DMS114 treated with DMSO at 0.1 percent for 48 hours (cell line): ENCODE data around the gene ARGLU1.
A peak's percentile ranks its signal among the peaks of the same experiment; 100 is the strongest.

Experiments used
- DNase-seq: peaks from one replicate; lab custom pipeline; 2025; ENCODE audit not compliant: unreplicated experiment; lab: John Stamatoyannopoulos, UW

Gene ARGLU1

GRCh38 chr13:106548064-106548696, 19.8 kb downstream of the ARGLU1 start:
- no peak for DNase-seq

GRCh38 chr13:106541826-106542225, 26.1 kb downstream of the ARGLU1 start:
- no peak for DNase-seq

GRCh38 chr13:106540613-106541012, 27.3 kb downstream of the ARGLU1 start:
- no peak for DNase-seq

GRCh38 chr13:106537521-106537920, 30.4 kb downstream of the ARGLU1 start:
- DNase-seq, result no peak

GRCh38 chr13:106536244-106537034, 31.5 kb downstream of the ARGLU1 start:
- DNase-seq, result peak; percentile 41

GRCh38 chr13:106535552-106536243, 32.2 kb downstream of the ARGLU1 start, which contains the start of gene EFNB2:
Gene EFNB2 (minus strand): TSS chr13:106535662. CDS start chr13:106534964, 698 bp downstream.
- DNase-seq, result peak; percentile 57

- DNase-seq, result no peak
Measured at GRCh38 chr13:106534639-106535551, 33.0 kb downstream of the ARGLU1 start.

- no peak for DNase-seq
Measured at GRCh38 chr13:106533943-106534638, 33.8 kb downstream of the ARGLU1 start.

- no peak for DNase-seq
Measured at GRCh38 chr13:106533101-106533942, 34.6 kb downstream of the ARGLU1 start.

- no peak for DNase-seq
Measured at GRCh38 chr13:106532111-106532929, 35.6 kb downstream of the ARGLU1 start.

GRCh38 chr13:106530980-106531481, 36.9 kb downstream of the ARGLU1 start:
- DNase-seq, result no peak

- DNase-seq, result no peak
Measured at GRCh38 chr13:106530171-106530851, 37.6 kb downstream of the ARGLU1 start.

- DNase-seq, result no peak
Measured at GRCh38 chr13:106529415-106530170, 38.3 kb downstream of the ARGLU1 start.

GRCh38 chr13:106528718-106529414, 39.1 kb downstream of the ARGLU1 start:
- DNase-seq, result no peak

GRCh38 chr13:106527826-106528225, 40.1 kb downstream of the ARGLU1 start:
- no peak for DNase-seq

GRCh38 chr13:106527445-106527801, 40.5 kb downstream of the ARGLU1 start:
- no peak for DNase-seq
